Hepatocyte (in vitro differentiated cells): ENCODE measurements around the gene PLXNB2.

Experiments
- EZH2 ChIP-seq: fragments of 200-600 bp; sonication (generic); IDR thresholded peaks from 2 replicates; pipeline ENCODE4 v1.6.1; 2016; ENCODE audit warnings: antibody characterized with exemption, mild to moderate bottlenecking, borderline replicate concordance
- TF ChIP-seq, protein P1 (sequence below): fragments of 200-600 bp; sonication (generic); IDR thresholded peaks from 2 replicates; pipeline ENCODE4 v1.5.1; 2016; ENCODE audit warnings: antibody characterized with exemption, mild to moderate bottlenecking; ENCODE audit not compliant: poor library complexity

DNA sequence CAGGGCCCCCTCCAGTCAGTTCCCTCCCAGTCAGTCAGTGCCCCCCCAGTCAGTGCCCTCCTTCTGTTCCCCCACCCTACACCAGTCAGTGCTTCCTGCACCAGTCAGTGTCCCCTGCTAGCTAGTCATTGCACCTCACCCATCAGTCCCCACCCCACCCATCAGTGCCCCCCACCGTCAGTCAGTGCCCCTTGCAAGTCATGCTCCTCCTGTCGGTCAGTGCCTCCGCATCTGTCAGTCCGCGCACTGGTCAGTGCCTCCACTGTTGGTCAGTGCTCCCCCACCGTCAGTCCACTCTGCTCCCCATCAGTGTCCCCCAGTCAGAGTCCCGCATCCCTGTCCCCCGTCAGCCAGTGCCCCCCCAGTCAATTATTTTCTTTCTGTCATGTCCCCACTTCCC, 39.0 kb upstream of the PLXNB2 start:
- TF ChIP-seq, protein P1, sequence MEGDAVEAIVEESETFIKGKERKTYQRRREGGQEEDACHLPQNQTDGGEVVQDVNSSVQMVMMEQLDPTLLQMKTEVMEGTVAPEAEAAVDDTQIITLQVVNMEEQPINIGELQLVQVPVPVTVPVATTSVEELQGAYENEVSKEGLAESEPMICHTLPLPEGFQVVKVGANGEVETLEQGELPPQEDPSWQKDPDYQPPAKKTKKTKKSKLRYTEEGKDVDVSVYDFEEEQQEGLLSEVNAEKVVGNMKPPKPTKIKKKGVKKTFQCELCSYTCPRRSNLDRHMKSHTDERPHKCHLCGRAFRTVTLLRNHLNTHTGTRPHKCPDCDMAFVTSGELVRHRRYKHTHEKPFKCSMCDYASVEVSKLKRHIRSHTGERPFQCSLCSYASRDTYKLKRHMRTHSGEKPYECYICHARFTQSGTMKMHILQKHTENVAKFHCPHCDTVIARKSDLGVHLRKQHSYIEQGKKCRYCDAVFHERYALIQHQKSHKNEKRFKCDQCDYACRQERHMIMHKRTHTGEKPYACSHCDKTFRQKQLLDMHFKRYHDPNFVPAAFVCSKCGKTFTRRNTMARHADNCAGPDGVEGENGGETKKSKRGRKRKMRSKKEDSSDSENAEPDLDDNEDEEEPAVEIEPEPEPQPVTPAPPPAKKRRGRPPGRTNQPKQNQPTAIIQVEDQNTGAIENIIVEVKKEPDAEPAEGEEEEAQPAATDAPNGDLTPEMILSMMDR = no peak
- TF ChIP-seq EZH2 = no peak
